GM23248 (cell line): ENCODE results near the gene MAPKBP1.

ENCODE experiments used
- EZH2 ChIP-seq: fragments of 200-600 bp; sonication (generic); IDR thresholded peaks from 2 replicates; pipeline ENCODE4 v1.6.1; 2018; ENCODE audit warnings: antibody characterized with exemption, mild to moderate bottlenecking; ENCODE audit not compliant: insufficient read depth, poor library complexity, severe bottlenecking
- EZH2phosphoT487 ChIP-seq: fragments of 200-600 bp; sonication (generic); IDR thresholded peaks from 2 replicates; pipeline ENCODE4 v1.6.1; 2018; ENCODE audit warnings: antibody characterized with exemption, moderate library complexity, mild to moderate bottlenecking, low read depth; ENCODE audit not compliant: insufficient read depth

DNA sequence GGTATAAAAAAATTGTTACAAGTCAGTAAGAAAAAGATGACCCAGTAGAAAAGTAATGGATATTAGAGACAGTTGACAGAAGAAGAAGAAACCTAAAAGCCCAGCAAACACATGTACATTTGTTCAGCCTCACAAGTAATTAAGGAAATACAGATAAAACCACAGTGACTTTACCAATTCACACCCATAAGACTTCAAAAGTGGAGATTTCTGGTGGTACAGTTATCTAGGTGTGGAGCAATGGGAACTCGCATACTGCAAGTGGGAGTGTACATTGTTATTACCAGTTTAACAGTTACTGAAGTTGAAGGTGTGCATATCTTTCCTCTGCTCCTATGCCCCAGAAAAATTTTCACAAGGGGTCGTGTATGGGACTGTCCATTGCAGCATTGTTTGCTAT lies 18.1 kb upstream of the MAPKBP1 start:
- TF ChIP-seq EZH2phosphoT487 (no peak), EZH2 (no peak)
